ENCODE data around the gene DLGAP1.

- TF ChIP-seq CTCF (IDR thresholded peaks at IDR 0.05) (no peak), RAD21 (IDR thresholded peaks at IDR 0.05; ENCODE audit: low read length) (no peak), TCF12 (IDR thresholded peaks at IDR 0.05) (no peak), EZH2phosphoT487 (IDR thresholded peaks at IDR 0.05; ENCODE audit: borderline replicate concordance, low read depth) (no peak), POLR2AphosphoS5 (IDR thresholded peaks at IDR 0.05; ENCODE audit: low read depth, low read length) (no peak)
These were observed 993.4 kb downstream of the DLGAP1 start for GRCh38 chr18:3461704-3462103.
